Forelimb muscle (tissue), 1 donor: ENCODE results near the gene B3GALT2. TPM values are rescaled to one million over a fixed set of nuclear protein-coding genes. Genes with fewer than 3 reads are reported as not detected.

Experiments used
- DNase-seq: peaks from one replicate; pipeline ENCODE4 v3.0.0-alpha.2; 2013; ENCODE audit warnings: low read depth
- polyA plus RNA-seq: library from polyadenylated mRNA; unstranded; fragments of 120-200 nt; gene quantifications from one replicate; pipeline ENCODE4 v1.2.1, GENCODE V29; 2013; ENCODE audit not compliant: insufficient read length

Gene B3GALT2
- polyA plus RNA-seq, 1 donor: 7.9 TPM

- no peak for DNase-seq
These were observed 4.4 kb downstream of the B3GALT2 start for GRCh38 chr1:193181985-193182384.

DNA sequence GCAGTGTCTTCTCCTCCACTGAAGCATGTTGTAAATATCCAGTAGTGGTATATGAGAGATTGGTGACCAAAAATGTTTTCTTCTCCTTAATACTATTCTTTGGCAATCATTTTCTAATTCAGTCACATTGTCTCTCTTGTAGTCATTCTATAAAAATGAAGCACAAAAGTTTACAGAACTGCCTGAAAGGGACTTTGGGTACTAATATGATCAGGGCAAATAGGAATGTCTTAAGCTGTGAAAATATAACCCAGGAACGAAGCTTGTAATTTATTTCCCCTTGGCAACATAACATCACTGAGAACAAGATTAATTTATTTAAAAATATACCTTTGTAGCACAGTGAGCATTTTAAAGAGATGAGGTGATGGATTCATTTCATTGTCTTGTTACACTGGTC, 4.9 kb downstream of the B3GALT2 start:
- DNase-seq: no peak

DNA sequence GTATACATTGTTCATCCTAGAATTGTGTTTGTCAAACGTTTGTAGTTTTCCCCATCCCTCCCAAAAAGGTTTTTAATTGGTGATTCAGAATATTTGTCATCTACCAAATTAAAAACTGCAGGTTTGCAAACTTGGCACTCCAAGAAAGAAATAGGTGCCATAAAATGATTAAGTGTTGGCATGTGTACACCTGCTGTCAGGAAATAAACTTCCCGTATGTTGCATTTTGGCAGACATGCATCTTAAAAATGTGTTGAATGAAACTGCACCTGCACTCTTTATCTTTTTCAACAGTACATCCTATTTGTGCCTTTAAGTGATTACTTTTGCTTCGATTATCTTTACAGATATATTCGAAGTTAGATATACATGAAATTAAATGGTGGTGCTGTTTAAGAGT, 7.3 kb downstream of the B3GALT2 start:
- DNase-seq: no peak

- DNase-seq: no peak
These were observed 9.6 kb downstream of the B3GALT2 start for GRCh38 chr1:193176788-193177187.

GRCh38 chr1:193176113-193176512, 10.3 kb downstream of the B3GALT2 start:
- DNase-seq: no peak

DNA sequence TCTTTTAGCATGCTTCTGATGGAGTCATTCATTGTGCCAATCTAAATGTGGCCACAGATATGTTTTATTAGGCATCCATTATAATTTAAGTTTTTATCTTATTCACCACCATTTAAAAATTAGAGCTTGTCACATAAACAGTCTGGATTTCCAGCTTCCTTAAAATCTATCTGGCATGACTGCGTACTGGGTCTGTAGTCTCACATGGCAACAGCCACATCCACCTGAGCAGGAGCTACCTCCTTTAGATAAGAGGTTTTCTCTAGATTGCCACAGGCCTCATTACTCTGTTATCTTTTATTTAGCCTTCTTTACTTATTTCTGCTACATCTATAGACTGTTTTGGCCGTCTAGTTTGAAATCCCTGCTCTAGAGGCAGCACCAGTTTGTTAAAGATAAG, 29.1 kb downstream of the B3GALT2 start:
- DNase-seq: no peak

- DNase-seq: no peak
These were observed 29.6 kb downstream of the B3GALT2 start for GRCh38 chr1:193156822-193157142.

GRCh38 chr1:193156117-193156821, 30.1 kb downstream of the B3GALT2 start:
- no peak for DNase-seq

DNA sequence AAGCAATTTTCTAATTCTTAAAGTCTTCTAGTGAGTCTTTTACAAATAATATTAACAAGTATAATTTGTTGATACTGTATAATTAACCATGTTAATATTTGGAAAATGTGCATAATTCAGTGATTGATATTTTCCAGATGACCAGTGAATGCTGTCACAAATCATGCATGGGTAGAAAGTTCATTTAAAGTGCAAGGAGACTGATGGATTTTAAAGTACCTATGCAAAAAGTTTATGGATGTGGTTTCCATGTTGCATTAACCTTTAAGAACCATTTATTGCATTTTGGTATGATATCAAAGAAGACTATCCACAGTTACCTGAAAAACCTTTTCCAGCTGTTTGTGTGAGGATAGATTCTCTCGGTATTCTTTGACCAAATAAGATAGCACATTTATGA, 41.4 kb downstream of the B3GALT2 start:
- DNase-seq: no peak

DNA sequence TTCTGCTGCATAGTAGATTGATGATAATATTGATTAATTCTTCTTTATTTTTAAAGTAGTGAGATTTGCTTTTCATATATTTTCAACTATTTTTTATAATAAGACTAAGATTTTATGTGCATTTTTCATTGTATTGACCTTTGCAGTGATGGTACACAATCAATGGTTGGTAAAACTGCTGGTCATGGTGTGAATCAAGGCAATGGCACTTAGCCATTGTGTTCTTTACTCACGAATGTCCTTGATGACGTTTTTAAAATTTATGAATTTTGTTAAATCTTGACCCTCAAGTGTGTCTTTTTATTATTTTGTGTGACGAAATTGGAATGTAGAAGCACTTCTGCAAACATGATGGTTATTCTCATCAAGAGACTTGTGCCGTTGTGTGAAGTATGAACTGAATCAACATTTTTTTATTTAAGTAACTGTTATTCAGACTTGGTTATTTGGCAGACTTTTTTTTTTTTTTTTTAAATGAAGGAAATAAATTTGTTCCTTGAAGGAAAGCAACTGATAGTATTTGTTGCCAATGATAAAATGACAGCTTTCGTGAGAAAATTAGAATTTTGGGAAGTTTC, 42.0 kb downstream of the B3GALT2 start:
- DNase-seq: no peak

GRCh38 chr1:193143285-193143684, 43.1 kb downstream of the B3GALT2 start:
- DNase-seq: no peak

DNA sequence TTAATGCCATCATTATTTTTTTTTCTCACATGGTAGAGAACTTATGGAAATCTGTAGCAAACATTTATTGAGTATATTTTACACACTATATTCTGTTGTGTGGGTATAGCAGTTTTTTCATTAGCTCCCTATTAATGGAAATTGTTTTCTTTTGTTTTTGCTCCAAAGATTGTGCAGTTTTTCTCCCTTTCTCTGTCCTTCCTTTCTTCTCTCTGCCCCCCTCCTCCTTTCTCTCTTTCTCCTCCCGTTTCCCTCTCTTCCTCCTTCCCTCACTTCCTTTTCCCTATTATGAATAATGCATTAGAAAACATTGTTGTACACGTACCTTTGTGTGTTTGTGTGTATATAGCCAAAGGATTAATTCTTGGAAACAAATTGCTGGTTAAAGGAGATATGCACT, 44.0 kb downstream of the B3GALT2 start:
- no peak for DNase-seq

GRCh38 chr1:193141804-193142203, 44.6 kb downstream of the B3GALT2 start:
- no peak for DNase-seq

DNA sequence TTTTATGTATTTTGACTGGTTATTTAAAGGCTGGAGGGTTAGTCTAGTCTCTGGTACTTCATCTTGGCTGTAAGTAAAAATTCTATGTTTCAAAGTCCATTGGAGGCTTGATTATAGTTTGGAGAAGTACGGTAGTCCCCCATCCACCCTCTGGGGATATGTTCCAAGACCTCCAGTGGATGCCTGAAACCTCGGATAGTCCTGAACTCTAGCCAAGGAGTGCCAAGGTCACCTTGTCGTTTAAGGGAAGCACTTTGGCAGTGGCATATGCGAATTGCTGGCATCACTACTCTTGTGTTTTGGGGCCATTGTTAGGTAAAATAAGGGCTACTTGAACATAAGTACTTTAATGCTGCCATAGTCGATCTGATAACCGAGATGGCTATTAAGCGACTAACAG, 46.2 kb downstream of the B3GALT2 start:
- no peak for DNase-seq

DNA sequence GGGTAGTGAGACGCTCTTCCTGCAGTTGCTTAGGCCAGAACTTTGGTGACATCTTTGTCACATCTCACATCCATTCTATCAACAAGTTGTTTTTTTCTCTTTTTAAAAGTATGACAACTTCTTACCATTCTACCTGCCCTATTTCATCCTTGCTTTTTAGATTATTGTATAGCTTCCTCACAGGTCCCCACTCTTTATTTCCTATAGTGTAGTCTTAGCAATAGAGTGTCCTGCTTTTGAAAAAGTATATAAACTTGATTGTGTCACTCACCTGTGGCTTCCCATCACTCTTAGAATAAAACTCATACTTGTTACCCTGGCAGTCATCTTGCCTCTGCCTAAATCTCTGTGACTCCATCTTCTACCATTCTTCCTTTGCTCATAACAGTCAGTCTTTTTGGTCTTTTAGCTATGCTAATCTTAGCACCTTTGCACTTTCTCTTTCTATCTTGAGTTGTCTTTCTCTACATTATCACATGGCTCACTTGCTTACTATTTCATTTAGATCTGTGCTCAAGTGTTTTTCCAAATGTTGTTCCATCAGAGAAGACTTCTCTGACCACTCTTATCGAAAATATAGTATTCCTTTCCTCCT, 55.0 kb downstream of the B3GALT2 start:
- DNase-seq: no peak

Other genes starting within 250 kb of the B3GALT2 start
- gene UCHL5, start 127.3 kb downstream of the B3GALT2 start, polyA plus RNA-seq: 36.3 TPM
- gene RO60, start 127.0 kb downstream of the B3GALT2 start, polyA plus RNA-seq: 28.8 TPM
- gene GLRX2, start 81.2 kb downstream of the B3GALT2 start, polyA plus RNA-seq: 15.5 TPM
- gene CDC73, start 64.6 kb downstream of the B3GALT2 start, polyA plus RNA-seq: 26.2 TPM